Erythroblast (primary cell): ENCODE measurements around the gene KRTAP5-3.

Experiments used
- GATA1 ChIP-seq: IDR thresholded peaks from 2 replicates; pipeline ENCODE4 v1.6.1; 2011; ENCODE audit warnings: low read depth, mild to moderate bottlenecking, control low read depth, low read length, moderate library complexity
- POLR2A ChIP-seq: IDR thresholded peaks from 2 replicates; pipeline ENCODE4 v1.6.1; 2011; ENCODE audit warnings: mild to moderate bottlenecking, low read length

- TF ChIP-seq POLR2A (no peak), GATA1 (no peak)
These were observed 37.1 kb upstream of the KRTAP5-3 start for GRCh38 chr11:1645357-1645821.
